Stimulated activated CD8-positive, alpha-beta memory T cell treated with anti-CD3 and anti-CD28 coated beads, Interleukin-12 subunit alpha, Interleukin-12 subunit beta, amount 100 ng/mL, for 24 hours (primary cell): Measurements from ENCODE around the gene MPIG6B.

Experiments
- DNase-seq: peaks from one replicate; pipeline ENCODE4 v3.0.0-alpha.2; 2020; ENCODE audit errors: extremely low read depth

The MPIG6B gene

DNA sequence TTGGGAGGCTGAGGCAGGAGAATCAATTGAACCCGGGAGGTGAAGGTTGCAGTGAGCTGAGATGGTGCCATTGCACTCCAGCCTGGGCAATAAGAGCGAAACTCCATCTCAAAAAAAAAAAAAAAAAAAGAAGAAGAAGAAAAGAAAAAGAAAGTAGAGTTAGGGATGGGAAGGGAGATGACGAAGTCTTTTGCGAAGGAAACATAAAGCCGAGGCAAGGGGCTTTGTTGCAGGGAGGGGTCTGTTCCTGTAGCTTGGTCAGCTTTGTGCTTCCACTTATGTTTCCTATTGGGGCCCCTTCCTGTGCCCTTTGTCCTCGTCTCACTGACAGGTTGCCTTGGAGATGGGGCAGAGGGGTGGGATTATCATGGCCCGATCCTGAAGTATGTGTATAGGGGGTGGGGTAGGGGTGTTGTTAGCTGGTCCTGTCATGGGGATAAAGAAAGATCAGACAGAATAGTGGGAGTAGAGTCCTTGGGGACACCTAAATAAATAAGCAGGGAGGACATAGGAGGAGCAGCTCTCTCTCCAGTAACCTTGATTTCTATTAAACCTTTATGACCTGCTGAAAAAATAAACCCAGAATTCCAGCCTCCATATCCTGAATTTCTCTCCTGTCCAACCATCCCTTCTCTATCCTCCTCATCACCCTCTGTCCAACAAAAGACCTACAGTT lies 14.3 kb downstream of the MPIG6B start:
- DNase-seq: no peak

GRCh38 chr6:31737991-31738979 lies 15.1 kb downstream of the MPIG6B start:
- DNase-seq: peak; percentile 37

GRCh38 chr6:31739639-31740396 lies 16.6 kb downstream of the MPIG6B start, which contains the start of gene MSH5:
Gene MSH5, plus strand, starts transcription at chr6:31740005. Its CDS starts 462 bp downstream, at chr6:31740467.
- DNase-seq: peak; percentile 84

DNA sequence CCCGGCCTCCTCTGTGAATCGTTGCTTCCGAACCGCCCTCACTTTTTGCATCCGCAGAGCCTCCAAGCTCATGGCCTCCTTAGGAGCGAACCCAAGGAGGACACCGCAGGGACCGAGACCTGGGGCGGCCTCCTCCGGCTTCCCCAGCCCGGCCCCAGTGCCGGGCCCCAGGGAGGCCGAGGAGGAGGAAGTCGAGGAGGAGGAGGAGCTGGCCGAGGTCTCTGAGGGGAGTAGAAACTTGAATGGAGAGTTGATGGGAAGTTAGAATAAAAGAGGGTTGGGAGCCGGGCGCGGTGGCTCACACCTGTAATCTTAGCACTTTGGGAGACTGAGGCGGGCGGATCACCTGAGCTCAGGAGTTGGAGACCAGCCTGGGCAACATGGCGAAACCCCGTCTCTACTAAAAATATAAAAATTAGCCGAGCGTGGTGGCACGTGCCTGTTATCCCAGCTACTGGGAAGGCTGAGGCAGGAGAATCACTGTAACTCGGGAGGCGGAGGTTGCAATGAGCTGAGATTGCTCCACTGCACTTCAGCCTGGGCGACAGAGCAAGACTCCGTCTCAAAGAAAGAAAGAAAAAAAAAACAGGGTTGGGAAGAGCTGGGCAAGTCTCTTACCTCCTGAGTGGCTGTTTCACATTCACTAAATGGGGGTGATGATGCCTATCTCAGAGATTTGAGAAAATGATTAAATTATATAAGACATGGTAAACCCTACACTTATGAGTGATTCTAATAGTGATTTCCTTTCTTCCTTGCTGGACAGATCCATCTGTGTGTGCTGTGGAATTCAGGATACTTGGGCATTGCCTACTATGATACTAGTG lies 17.4 kb downstream of the MPIG6B start:
- DNase-seq: no peak

DNA sequence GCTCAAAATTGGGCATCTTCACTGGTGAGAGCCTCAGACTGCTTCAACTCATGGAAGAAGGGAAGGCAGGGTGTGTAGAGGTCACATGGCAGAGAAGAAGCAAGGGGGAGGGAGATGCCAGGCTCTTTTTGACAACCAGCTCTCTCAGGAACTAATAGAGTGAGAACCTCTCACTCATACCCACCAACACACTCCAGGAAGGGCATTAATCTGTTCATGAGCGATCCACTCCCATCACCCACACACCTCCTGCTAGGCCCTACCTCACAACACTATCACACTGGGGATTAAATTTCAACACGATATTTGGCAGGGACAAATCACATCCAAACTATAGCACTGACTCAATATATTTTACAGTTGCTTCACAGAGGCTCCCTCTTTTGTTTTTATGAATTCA lies 18.6 kb downstream of the MPIG6B start:
- DNase-seq: no peak

GRCh38 chr6:31742894-31743293 lies 19.7 kb downstream of the MPIG6B start:
- DNase-seq: no peak

GRCh38 chr6:31744422-31744821 lies 21.2 kb downstream of the MPIG6B start:
- DNase-seq: no peak

GRCh38 chr6:31749301-31750036 lies 26.3 kb downstream of the MPIG6B start:
- DNase-seq: no peak

- no peak for DNase-seq
Measured at GRCh38 chr6:31750411-31751022, 27.3 kb downstream of the MPIG6B start.

DNA sequence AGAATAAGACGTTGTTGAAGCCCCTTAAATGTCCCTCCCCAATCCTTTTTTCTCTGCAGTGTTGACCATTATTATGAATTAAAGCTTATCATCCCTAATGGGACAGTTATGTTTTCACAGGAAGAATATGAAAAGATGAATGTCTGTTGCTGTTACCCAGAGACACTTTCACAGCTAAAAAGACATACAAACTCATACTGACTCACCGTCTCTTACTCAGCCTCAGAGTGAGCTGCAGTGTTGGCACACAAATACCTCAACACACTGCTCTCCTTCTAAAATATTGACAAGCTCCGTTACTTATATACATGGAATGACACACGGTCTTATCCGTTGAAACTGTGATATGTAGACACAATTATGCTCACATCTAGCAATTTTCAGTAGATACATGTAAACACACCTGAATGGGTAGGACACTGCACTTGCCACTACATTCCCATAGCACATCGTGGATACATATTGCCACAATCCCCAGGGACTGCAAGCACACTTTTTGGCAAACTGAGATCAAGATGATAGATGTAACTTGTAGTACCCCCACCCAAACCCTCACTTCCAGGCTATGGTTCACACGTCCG lies 29.7 kb downstream of the MPIG6B start:
- no peak for DNase-seq

DNA sequence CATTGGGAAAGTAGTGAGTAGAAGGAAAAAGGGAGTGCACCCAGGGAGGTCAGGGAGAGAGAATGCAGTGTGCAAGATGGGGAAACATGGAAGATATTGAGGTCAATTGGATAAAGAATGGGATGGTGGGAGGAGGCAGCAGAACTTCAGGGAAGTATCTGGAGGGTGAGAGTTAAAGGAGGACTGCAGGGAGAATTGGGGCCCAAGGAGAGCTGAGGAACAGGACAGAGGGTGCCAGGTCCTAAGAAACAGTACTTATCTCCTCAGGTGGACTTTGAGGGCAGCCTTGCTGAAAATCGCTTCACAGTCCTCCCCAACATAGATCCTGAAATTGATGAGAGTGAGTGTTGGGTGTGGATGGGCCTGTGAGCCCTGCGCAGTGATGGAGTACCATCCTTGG lies 35.1 kb downstream of the MPIG6B start:
- DNase-seq: no peak

DNA sequence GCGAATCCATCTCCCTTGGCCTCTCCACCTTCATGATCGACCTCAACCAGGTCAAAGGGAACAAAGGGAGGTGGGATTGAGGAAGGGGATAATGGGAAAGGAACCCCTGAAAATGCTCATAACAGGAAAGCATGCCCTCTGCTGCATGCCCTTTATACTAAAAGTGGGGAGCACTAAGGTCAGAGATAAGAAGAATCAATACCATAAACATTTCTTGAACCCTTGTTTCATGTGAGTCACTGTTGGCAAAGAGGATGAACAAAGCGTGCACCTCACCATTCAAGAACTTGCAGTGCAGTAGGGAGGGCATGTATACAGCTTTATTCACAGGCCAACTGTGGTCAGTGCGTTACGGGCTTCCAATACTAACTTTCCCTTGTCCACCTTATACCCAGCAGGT lies 37.6 kb downstream of the MPIG6B start:
- no peak for DNase-seq

- DNase-seq: no peak
Measured at GRCh38 chr6:31761343-31761742, 38.2 kb downstream of the MPIG6B start.

- no peak for DNase-seq
Measured at GRCh38 chr6:31762356-31762755, 39.2 kb downstream of the MPIG6B start, which contains the start of gene SAPCD1. Gene SAPCD1, plus strand, starts transcription at chr6:31762656. Its CDS starts 399 bp downstream, at chr6:31763055.

GRCh38 chr6:31762878-31763618 lies 39.9 kb downstream of the MPIG6B start:
- DNase-seq: no peak

- no peak for DNase-seq
Measured at GRCh38 chr6:31763619-31763940, 40.4 kb downstream of the MPIG6B start.

DNA sequence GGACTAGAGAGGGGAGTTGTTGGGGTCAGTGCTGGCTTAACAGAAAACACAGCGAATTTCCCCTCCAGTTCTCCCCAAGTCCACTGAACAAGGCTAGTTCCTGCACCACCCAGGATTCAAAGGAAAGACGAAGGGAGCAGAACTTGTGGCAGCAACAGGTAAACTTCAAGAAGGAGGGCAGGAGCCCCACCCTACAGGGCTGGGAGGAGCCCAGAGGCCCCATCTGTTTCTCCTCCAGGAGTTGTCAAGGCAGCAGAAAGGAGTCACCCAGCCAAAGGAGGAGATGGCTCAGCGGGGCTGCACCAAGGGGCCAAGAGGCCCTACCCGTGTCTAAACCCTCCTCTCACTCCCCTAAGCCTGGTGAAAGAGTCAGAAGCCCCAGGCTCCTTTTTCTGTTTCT lies 41.0 kb downstream of the MPIG6B start:
- DNase-seq: no peak

GRCh38 chr6:31765559-31765909 lies 42.4 kb downstream of the MPIG6B start:
- DNase-seq: no peak
